SK-N-SH (cell line): ENCODE measurements around the gene ELAC2. TPM values are rescaled to one million over a fixed set of nuclear protein-coding genes. Genes with fewer than 3 reads are reported as not detected.

ENCODE experiments used
- CTCF ChIA-PET: fragments of 300-600, 350-600 bp; formaldehyde crosslinking; extraction: SDS; loops from one replicate; lab custom pipeline; 2021; lab: Yijun Ruan, JAX
- POLR2A ChIA-PET: fragments of 350-600 bp; sonication (Branson Sonifier 250); formaldehyde crosslinking; extraction: SDS; loops from one replicate; lab custom pipeline; 2020; ENCODE audit warnings: antibody characterized with exemption, inconsistent platforms; lab: Yijun Ruan, JAX
- DNase-seq: peaks from one replicate; pipeline ENCODE4 v3.0.0; 2012
- H2AFZ ChIP-seq: fragments of 200-600 bp; sonication (generic); 2 replicates; pipeline ENCODE4 v1.8.1; 2016; ENCODE audit warnings: antibody characterized with exemption, mild to moderate bottlenecking, low read depth
- H3F3A ChIP-seq: fragments of 200-600 bp; sonication (generic); replicated peaks from 2 replicates; pipeline ENCODE3; 2016; ENCODE audit warnings: antibody characterized with exemption, mild to moderate bottlenecking; ENCODE audit not compliant: insufficient read depth
- H3K27ac ChIP-seq, 2 experiments: fragments of 200-500 bp in 1 of 2; fragments of 200-600 bp in 1 of 2; sonication (Bioruptor generic) in 1 of 2; sonication (generic), shearing (Covaris generic) in 1 of 2; 2 replicates each; pipeline versions ENCODE4 v1.5.1 to v1.6.1; 2014 to 2016; ENCODE audit warnings: low read depth in 2 of 2, inconsistent platforms in 1 of 2, low read length in 1 of 2, mild to moderate bottlenecking in 1 of 2, mixed read lengths in 1 of 2
- H3K27me3 ChIP-seq: fragments of 200-600 bp; sonication (generic), shearing (Covaris generic); 2 replicates; pipeline ENCODE4 v1.6.1; 2016; ENCODE audit warnings: mixed run types; ENCODE audit not compliant: insufficient read depth
- H3K36me3 ChIP-seq, 2 experiments: fragments of 200-500 bp in 1 of 2; fragments of 200-600 bp in 1 of 2; sonication (Bioruptor generic) in 1 of 2; sonication (generic) in 1 of 2; replicated peaks in 1 of 2; 2 replicates each; pipeline versions ENCODE3 to v1.5.1; 2014 to 2016; ENCODE audit warnings: low read length in 1 of 2, mild to moderate bottlenecking in 1 of 2; ENCODE audit not compliant: insufficient read depth in 2 of 2, control insufficient read depth in 1 of 2
- H3K4me1 ChIP-seq, 2 experiments: fragments of 200-500 bp in 1 of 2; fragments of 200-600 bp in 1 of 2; sonication (Bioruptor generic) in 1 of 2; sonication (generic), shearing (Covaris generic) in 1 of 2; 2 replicates each; pipeline versions ENCODE4 v1.5.1 to v1.6.1; 2014 to 2016; ENCODE audit warnings: low read depth in 1 of 2, low read length in 1 of 2, mixed run types in 1 of 2; ENCODE audit not compliant: insufficient read depth in 2 of 2, control insufficient read depth in 1 of 2
- H3K4me2 ChIP-seq: fragments of 200-600 bp; sonication (generic), shearing (Covaris generic); 2 replicates; pipeline ENCODE4 v1.6.1; 2017; ENCODE audit warnings: mixed run types
- H3K4me3 ChIP-seq, 2 experiments: fragments of 200-500 bp in 1 of 2; fragments of 200-600 bp in 1 of 2; sonication (Bioruptor generic) in 1 of 2; sonication (generic), shearing (Covaris generic) in 1 of 2; 2 replicates each; pipeline versions ENCODE4 v1.5.1 to v1.8.1; 2014 to 2016; ENCODE audit warnings: low read depth in 2 of 2, inconsistent platforms in 1 of 2, low read length in 1 of 2, mild to moderate bottlenecking in 1 of 2, mixed read lengths in 1 of 2, moderate library complexity in 1 of 2
- H3K79me2 ChIP-seq: fragments of 200-600 bp; sonication (generic); 2 replicates; pipeline ENCODE4 v1.8.1; 2017; ENCODE audit warnings: mild to moderate bottlenecking; ENCODE audit not compliant: insufficient read depth
- H3K9ac ChIP-seq: fragments of 200-600 bp; sonication (generic); 2 replicates; pipeline ENCODE4 v1.6.1; 2017; ENCODE audit warnings: mixed run types
- H3K9me2 ChIP-seq: fragments of 200-600 bp; sonication (generic); 2 replicates; pipeline ENCODE4 v1.6.1; 2017; ENCODE audit warnings: mixed run types
- H3K9me3 ChIP-seq: fragments of 200-600 bp; sonication (generic); 2 replicates; pipeline ENCODE4 v1.6.1; 2017; ENCODE audit warnings: mixed run types, mild to moderate bottlenecking, moderate library complexity
- H4K20me1 ChIP-seq: fragments of 200-600 bp; sonication (generic); 2 replicates; pipeline ENCODE4 v1.6.1; 2017; ENCODE audit warnings: mild to moderate bottlenecking, mixed run types; ENCODE audit not compliant: insufficient read depth
- CHD2 ChIP-seq: fragments of 150-350 bp; IDR thresholded peaks from 2 replicates; pipeline ENCODE4 v1.6.1; 2018; ENCODE audit warnings: low read length; ENCODE audit not compliant: partially characterized antibody
- EP300 ChIP-seq, 2 experiments: IDR thresholded peaks; 2 replicates each; pipeline versions ENCODE4 v1.4.0 to v1.6.1; 2012; ENCODE audit warnings: borderline replicate concordance in 1 of 2, low read depth in 1 of 2, low read length in 1 of 2
- FOXM1 ChIP-seq: IDR thresholded peaks from 2 replicates; pipeline ENCODE4 v1.4.0; 2012; ENCODE audit warnings: low read depth, mild to moderate bottlenecking
- IRF3 ChIP-seq: fragments of 150-350 bp; IDR thresholded peaks from 2 replicates; pipeline ENCODE4 v1.6.1; 2016; ENCODE audit warnings: mild to moderate bottlenecking, low read depth, low read length
- JUND ChIP-seq: IDR thresholded peaks from 2 replicates; pipeline ENCODE4 v1.4.0; 2012
- MXI1 ChIP-seq: IDR thresholded peaks from 2 replicates; pipeline ENCODE4 v1.6.1; 2012; ENCODE audit warnings: mild to moderate bottlenecking, low read depth, low read length, improper control_type of control experiment
- NFIC ChIP-seq: IDR thresholded peaks from 2 replicates; pipeline ENCODE4 v1.4.0; 2012; ENCODE audit warnings: borderline replicate concordance
- NRF1 ChIP-seq: IDR thresholded peaks from 2 replicates; pipeline ENCODE4 v1.6.1; 2012; ENCODE audit warnings: low read depth, mild to moderate bottlenecking, low read length
- RAD21 ChIP-seq: IDR thresholded peaks from 2 replicates; pipeline ENCODE4 v1.6.1; 2012; ENCODE audit warnings: mild to moderate bottlenecking, low read length
- RCOR1 ChIP-seq: fragments of 150-350 bp; IDR thresholded peaks from 2 replicates; pipeline ENCODE4 v1.6.1; 2017; ENCODE audit warnings: antibody characterized with exemption, low read length
- REST ChIP-seq: IDR thresholded peaks from 2 replicates; pipeline ENCODE4 v1.6.1; 2012; ENCODE audit warnings: mild to moderate bottlenecking, low read depth, low read length, moderate library complexity
- SIN3A ChIP-seq: IDR thresholded peaks from 2 replicates; pipeline ENCODE4 v1.6.1; 2012; ENCODE audit warnings: low read depth, mild to moderate bottlenecking, low read length, moderate library complexity, borderline replicate concordance
- TEAD4 ChIP-seq: IDR thresholded peaks from 2 replicates; pipeline ENCODE4 v1.4.0; 2012; ENCODE audit warnings: mild to moderate bottlenecking, borderline replicate concordance; ENCODE audit not compliant: insufficient read depth
- USF2 ChIP-seq: fragments of 150-350 bp; IDR thresholded peaks from 2 replicates; pipeline ENCODE4 v1.6.1; 2017; ENCODE audit warnings: antibody characterized with exemption, low read length, low read depth, borderline replicate concordance
- WGBS: methylation state at CpG from one replicate; pipeline ENCODE4 v1.1.6; 2017; ENCODE audit warnings: low lambda C conversion rate; 5-methylcytosine and 5-hydroxymethylcytosine counted together
- polyA plus RNA-seq, 3 experiments: library from polyadenylated mRNA; depleted of rRNA; stranded (reverse); fragments of >200 nt; gene quantifications; 2 replicates each; pipeline ENCODE4 v1.2.3, GENCODE V29; 2012

The ELAC2 gene
- polyA plus RNA-seq, 1 of the 3 experiments (the other 2 are of a cell fraction): 77.6 TPM

- TF ChIP-seq REST (no peak), NFIC (no peak), IRF3 (no peak), FOXM1 (no peak), RAD21 (no peak), MXI1 (no peak), CHD2 (peak; percentile 76), SIN3A (no peak)
These were observed 26.8 kb upstream of the ELAC2 start (continued) for GRCh38 chr17:13044572-13045065.

- Histone ChIP-seq H3K27me3 (peaks cover 19% of the 10 kb centered on the region; the same call in 1 of the 2 replicates), H3K9ac (no peak overlapping the region), H3F3A (no peaks in the 10 kb centered on the region), H3K4me3 (no peak overlapping the region), H4K20me1 (no peaks in the 10 kb centered on the region), H3K79me2 (no peaks in the 10 kb centered on the region), H2AFZ (no peak overlapping the region), H3K9me3 (no peaks in the 10 kb centered on the region), H3K4me2 (no peak overlapping the region), H3K4me1 (peaks cover 0 to 3% of the 10 kb centered on the region in 2 experiments; a peak in 2 of 4 replicates), H3K36me3 (no peaks in the 10 kb centered on the region), H3K9me2 (no peaks in the 10 kb centered on the region), H3K27ac (no peak overlapping the region)
- ChIA-PET POLR2A (no interaction called here), CTCF (interaction anchor here (1.4 to 4.6 kb wide), 3 partner anchors 8 to 76 kb away, joined by 3 to 57 read pairs (median 14); partner anchors contain the start of gene ELAC2)
- DNase-seq: no peak
- 26% methylated on average over 4 of the region's 4 CpGs for WGBS
- TF ChIP-seq IRF3 (no peak), CHD2 (no peak), EP300 (IDR thresholded peaks at IDR 0.05; ENCODE audit: borderline replicate concordance in 1 of 2, low read depth in 1 of 2, low read length in 1 of 2) (no peak), RCOR1 (no peak), NRF1 (no peak), USF2 (no peak), MXI1 (no peak), JUND (no peak), TEAD4 (no peak)
- TF ChIP-seq, all 33 proteins: peak for 0
These were observed 21.3 kb upstream of the ELAC2 start for GRCh38 chr17:13038931-13039665.
